ENCODE data around the gene H3-3A. TPM values are rescaled to one million over a fixed set of nuclear protein-coding genes. Genes with fewer than 3 reads are reported as not detected.

H3-3A gene
- total and polyA plus RNA-seq, 10 donors: 362 to 1,089 (median 575) TPM

DNA sequence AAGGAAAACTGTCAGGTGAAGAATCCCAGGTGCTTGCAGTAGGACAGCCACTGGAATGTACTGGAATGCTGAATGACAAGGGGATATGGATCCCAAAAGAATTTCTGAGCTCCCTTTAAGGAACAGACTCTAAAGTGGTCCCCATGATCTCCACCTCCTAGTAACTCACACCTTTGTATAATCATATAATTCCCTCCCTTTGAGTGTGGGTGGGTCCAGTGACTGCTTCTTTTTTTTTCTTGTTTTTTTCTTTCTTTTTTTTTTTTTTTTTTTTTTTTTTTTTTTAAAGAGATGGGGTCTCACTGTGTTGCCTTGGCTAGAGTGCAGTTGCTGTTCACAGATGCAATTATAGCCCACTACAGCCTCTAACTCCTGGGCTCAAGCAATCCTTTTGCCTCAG is 28.5 kb upstream of the H3-3A start:
- H3K27me3 ChIP-seq (replicated peaks in 1 of 7): no peaks in the 10 kb centered on the region
- TF ChIP-seq POLR2A (IDR thresholded peaks at IDR 0.05): no peak
- TF ChIP-seq POLR2AphosphoS5 (IDR thresholded peaks at IDR 0.05): no peak
- TF ChIP-seq, protein P1, sequence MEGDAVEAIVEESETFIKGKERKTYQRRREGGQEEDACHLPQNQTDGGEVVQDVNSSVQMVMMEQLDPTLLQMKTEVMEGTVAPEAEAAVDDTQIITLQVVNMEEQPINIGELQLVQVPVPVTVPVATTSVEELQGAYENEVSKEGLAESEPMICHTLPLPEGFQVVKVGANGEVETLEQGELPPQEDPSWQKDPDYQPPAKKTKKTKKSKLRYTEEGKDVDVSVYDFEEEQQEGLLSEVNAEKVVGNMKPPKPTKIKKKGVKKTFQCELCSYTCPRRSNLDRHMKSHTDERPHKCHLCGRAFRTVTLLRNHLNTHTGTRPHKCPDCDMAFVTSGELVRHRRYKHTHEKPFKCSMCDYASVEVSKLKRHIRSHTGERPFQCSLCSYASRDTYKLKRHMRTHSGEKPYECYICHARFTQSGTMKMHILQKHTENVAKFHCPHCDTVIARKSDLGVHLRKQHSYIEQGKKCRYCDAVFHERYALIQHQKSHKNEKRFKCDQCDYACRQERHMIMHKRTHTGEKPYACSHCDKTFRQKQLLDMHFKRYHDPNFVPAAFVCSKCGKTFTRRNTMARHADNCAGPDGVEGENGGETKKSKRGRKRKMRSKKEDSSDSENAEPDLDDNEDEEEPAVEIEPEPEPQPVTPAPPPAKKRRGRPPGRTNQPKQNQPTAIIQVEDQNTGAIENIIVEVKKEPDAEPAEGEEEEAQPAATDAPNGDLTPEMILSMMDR (IDR thresholded peaks at IDR 0.05 in 8 of 11, conservative IDR thresholded peaks at IDR 0.05 in 3 of 11): no peak
- peaks cover 0 to 66% (median 21%) of the 10 kb centered on the region in 6 donors for H3K4me1 ChIP-seq
- DNase-seq: no peak
- peak overlapping the region; percentile 13 to 92 (median 86) for H3K27ac ChIP-seq
- H3K9me3 ChIP-seq: no peaks in the 10 kb centered on the region
- intact Hi-C loops (cut with DNase I; ENCODE audit: low total_unique reads): no loop called here
- peak overlapping the region in 2 of 8 donors; percentile 13 to 56 for H3K4me3 ChIP-seq
- no peaks in the 10 kb centered on the region for H3K36me3 ChIP-seq

DNA sequence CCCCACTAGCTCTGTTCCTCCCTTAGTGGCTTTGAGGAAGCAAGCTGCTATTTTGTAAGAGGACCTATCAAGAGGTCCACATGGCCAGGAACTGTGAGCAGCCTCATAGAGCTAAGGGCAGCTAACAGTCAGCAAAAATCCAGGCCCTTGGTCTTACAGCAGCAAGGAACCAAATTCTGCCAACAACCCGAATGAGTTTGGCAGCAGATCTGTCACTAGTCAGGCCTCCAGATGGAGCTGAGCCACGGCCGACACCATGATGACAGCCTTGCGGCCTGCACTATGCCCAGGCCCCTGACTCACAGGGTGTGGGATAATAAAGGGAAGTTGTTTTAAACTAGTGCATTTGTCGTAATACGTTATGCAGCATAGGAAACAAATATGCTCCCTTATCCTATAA is 28.0 kb upstream of the H3-3A start:
- peak overlapping the region in 1 of 8 donors; percentile 56 for H3K4me3 ChIP-seq
- 34 to 60% (median 40%) methylated on average over 6 of the region's 6 CpGs for WGBS, 5 donors
- H3K27ac ChIP-seq: peak overlapping the region in 7 of 8 donors; percentile 76 to 92 (median 86)
- intact Hi-C loops (cut with DNase I; ENCODE audit: low total_unique reads): no loop called here
- peaks cover 0 to 61% (median 16%) of the 10 kb centered on the region in 6 donors for H3K4me1 ChIP-seq
- H3K36me3 ChIP-seq: no peaks in the 10 kb centered on the region
- no peaks in the 10 kb centered on the region for H3K9me3 ChIP-seq
- DNase-seq: peak; percentile 90
- TF ChIP-seq, protein P1 (IDR thresholded peaks at IDR 0.05 in 8 of 11, conservative IDR thresholded peaks at IDR 0.05 in 3 of 11): peak in 1 of 11 experiments; percentile 16
- TF ChIP-seq POLR2AphosphoS5 (IDR thresholded peaks at IDR 0.05) (peak; percentile 23 to 82 (median 71)), POLR2A (IDR thresholded peaks at IDR 0.05) (no peak)
- no peaks in the 10 kb centered on the region for H3K27me3 ChIP-seq (replicated peaks in 1 of 7)

DNA sequence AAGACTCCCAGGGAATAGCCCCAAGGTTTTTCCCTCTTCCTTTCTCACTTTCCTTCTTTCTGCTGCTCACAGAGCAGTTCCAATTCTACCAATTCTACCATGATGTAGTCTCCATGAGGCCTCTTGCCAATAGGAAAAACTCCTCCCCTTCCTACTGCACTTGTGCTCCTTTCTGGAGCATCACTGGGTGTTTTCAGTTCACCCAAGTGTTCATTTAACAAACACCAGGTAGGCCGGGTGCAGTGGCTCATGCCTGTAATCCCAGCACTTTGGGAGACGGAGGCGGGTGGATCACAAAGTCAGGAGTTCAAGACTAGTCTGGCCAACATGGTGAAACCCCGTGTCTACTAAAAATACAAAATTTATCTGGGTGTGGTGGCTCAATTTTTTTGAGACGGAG is 26.6 kb upstream of the H3-3A start:
- intact Hi-C loops (cut with DNase I; ENCODE audit: low total_unique reads): no loop called here
- Histone ChIP-seq H3K36me3 (no peaks in the 10 kb centered on the region), H3K27me3 (replicated peaks in 1 of 7) (no peaks in the 10 kb centered on the region), H3K27ac (peak overlapping the region in 6 of 8 donors; percentile 79 to 92 (median 88)), H3K9me3 (no peaks in the 10 kb centered on the region), H3K4me1 (peaks cover 0 to 48% (median 7%) of the 10 kb centered on the region in 6 donors), H3K4me3 (peak overlapping the region in 1 of 8 donors; percentile 56)
- TF ChIP-seq, protein P1 (IDR thresholded peaks at IDR 0.05 in 8 of 11, conservative IDR thresholded peaks at IDR 0.05 in 3 of 11): no peak
- no peak for DNase-seq
- WGBS, 5 donors: 94 to 98% (median 95%) methylated on average over 5 of the region's 5 CpGs

DNA sequence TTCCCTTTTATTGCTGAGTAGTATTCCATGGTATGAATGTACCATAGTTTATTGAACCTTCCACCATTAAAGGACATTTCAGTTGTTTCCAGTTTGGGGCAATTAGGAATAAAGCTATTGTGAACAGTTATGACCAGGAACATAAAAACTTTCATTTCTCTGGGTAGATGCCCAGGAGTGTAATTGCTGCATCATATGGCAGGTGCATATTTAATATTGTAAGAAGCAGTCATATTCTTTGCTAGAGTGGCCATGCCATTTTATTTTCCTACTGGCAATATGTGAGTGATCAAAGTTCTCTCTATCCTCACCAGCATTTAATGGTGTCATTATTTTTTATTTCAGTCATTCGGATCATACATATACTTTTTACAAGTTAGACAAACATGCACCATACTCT is 23.9 kb upstream of the H3-3A start:
- 95 to 100% (median 97%) methylated on average over 1 of the region's 1 CpG for WGBS, 5 donors
- DNase-seq: no peak

More for the DNA sequence above, 23.9 kb upstream of the H3-3A start:
- H3K36me3 ChIP-seq: no peaks in the 10 kb centered on the region
- peaks cover 0 to 47% (median 15%) of the 10 kb centered on the region in 6 donors for H3K4me1 ChIP-seq
- intact Hi-C loops (cut with DNase I; ENCODE audit: low total_unique reads): no loop called here
- no peak overlapping the region for H3K4me3 ChIP-seq
- TF ChIP-seq, protein P1 (IDR thresholded peaks at IDR 0.05 in 8 of 11, conservative IDR thresholded peaks at IDR 0.05 in 3 of 11): no peak
- no peak for TF ChIP-seq POLR2A (IDR thresholded peaks at IDR 0.05)
- TF ChIP-seq POLR2AphosphoS5 (IDR thresholded peaks at IDR 0.05): no peak
- no peak overlapping the region for H3K27ac ChIP-seq
- no peaks in the 10 kb centered on the region for H3K9me3 ChIP-seq
- H3K27me3 ChIP-seq (replicated peaks in 1 of 7): no peaks in the 10 kb centered on the region

All from spleen (tissue), 11 donors.